HG03095 (cell line): ENCODE data around the gene KIAA1549.

Experiments
- ATAC-seq: cut with Tn5 transposase; IDR thresholded peaks from one replicate; pipeline ENCODE4 v1.9.1; 2021; ENCODE audit warnings: moderate library complexity; ENCODE audit not compliant: unreplicated experiment

KIAA1549 gene

DNA sequence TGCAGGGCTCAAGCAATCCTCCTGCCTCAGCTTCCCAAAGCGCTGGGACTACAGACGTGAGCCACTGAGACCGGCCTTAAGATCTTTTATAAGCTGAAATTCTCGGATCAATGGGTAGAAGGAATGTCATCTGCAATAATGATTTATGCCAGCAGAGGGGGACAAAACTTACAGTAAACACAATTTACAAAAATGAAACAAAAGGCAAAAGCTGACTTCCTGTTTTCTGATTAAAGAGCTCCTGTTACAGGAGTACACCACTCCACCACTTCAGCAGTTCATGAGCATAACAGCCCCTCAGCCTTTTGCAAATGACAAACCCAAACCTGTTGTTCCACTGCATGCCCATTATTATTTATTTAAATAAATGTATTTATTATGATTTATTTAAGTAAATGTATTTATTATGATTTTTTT is 94.7 kb downstream of the KIAA1549 start:
- no peak for ATAC-seq

- ATAC-seq: no peak
Observed at GRCh38 chr7:138885383-138886147, 95.6 kb downstream of the KIAA1549 start.

DNA sequence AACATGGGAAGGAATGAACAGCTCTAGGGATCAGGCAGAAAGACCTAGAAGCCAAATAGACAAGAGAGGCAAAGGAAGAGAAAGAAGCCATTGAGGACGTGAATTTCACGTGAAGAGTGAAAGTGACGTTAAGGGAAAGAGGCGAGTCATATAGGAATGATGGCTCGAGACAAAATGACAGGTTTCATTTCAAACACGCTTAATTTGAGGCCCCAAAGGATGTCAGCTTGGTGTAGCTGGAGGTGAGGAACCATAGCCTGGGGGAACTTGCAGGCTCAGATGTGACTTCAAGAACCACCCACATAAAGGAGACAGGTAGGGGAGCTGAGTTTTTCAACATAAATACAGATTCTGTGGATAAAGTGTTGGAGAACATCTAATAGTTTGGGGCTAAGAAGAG is 98.9 kb downstream of the KIAA1549 start:
- no peak for ATAC-seq

GRCh38 chr7:138881579-138882188 is 99.5 kb downstream of the KIAA1549 start:
- no peak for ATAC-seq

DNA sequence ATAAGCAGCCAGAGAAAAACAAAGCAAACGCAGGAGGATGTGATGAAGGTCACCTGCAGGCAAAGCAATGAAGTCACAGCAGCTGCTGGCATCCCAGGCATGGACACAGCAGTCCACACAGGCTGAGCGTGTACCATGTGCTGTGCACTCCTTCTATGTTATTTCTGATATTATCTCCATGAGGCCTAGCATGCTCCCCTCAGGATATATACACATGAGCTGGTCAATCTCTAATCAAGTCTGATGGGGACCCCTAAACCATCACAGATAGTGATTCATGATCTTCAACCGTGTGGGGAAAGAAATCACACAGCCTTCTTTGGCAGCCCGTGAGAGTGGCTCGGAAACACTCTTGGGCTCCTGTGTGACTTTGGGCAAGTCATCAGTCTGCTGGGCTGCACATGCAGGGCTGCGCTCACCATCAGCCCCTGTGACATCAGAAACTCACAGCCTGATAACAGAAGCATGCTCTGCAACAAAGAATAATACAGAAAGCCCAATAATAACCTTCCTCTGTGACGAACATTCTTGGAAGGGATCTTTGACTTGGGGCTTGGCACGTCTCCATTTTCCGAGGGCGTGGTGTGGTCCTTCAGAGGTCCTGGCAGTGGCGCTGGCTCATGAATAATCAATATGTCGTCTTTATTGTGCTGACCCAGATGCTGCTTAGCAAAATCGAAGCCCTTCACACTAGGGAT is 100.2 kb downstream of the KIAA1549 start:
- no peak for ATAC-seq

DNA sequence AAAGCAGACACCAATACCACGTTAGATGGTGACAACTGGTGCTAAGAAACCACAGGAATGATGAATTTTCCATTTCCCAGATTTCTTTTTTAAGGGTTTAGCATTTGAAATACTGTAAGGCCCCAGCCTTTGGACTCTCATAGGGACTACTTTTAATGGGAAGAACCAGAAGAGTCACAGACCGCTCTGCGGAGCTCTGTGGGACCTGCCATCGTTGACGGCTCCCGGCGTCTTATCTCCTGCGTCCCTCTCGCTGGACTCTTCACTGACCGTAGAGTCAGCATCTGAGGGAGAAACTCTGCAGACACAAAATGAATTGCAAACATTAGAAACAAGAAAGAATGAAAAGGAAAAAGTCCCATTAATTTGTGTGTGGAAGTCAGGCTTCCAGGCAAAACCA is 101.8 kb downstream of the KIAA1549 start:
- no peak for ATAC-seq

- no peak for ATAC-seq
Observed at GRCh38 chr7:138878856-138879255, 102.3 kb downstream of the KIAA1549 start.

- ATAC-seq: no peak
Observed at GRCh38 chr7:138878051-138878450, 103.1 kb downstream of the KIAA1549 start.

GRCh38 chr7:138876326-138876725 is 104.9 kb downstream of the KIAA1549 start:
- no peak for ATAC-seq

- ATAC-seq: no peak
Observed at GRCh38 chr7:138875794-138876193, 105.4 kb downstream of the KIAA1549 start.

DNA sequence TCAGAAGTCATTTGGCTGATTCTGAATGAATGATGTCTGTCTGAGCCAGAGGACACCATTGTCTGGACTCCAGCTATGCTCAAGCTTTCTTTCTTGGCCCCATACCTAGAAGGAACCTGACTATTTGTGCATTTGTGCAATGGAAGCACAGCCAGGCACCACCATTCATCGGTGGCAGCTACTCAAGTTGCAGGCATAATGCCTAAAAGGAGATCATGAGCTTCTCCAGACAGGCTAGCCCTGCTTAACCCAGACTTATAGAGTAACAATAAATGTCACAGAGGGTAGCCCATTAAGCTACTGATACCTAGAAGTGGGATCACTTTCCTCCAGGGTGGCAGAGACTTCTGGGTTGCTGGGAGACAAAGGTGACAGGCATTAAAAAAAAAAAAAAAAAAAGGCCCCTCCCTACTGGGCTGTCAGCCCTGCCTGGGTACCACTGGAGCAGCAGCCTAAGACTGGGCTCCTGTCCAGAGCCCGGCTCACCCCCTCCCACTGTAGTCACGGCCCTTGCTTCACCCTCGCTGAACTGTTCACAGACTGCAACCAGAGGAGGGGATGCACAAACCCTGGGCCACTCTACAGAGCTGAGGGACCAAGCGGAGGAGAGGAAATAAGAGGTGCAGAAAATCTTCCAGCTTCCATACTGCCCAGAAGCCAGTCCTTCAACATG is 107.8 kb downstream of the KIAA1549 start:
- ATAC-seq: no peak

- ATAC-seq: no peak
Observed at GRCh38 chr7:138872576-138872975, 108.6 kb downstream of the KIAA1549 start.

DNA sequence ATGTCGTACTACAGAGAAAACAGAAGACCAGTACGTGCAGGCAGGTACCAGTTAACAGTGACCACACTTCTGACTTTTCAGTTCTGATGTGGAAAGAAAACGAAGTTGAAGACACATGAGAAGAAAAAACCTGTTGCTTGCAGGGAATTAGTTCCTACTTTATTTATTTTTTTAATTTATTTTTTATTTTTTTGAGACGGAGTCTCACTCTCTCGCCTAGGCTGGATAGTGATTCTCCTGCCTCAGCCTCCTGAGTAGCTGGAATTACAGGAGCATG is 109.4 kb downstream of the KIAA1549 start:
- ATAC-seq: no peak

GRCh38 chr7:138871065-138871813 is 110.0 kb downstream of the KIAA1549 start:
- ATAC-seq: no peak

- ATAC-seq: no peak
Observed at GRCh38 chr7:138869353-138869752, 111.8 kb downstream of the KIAA1549 start.

DNA sequence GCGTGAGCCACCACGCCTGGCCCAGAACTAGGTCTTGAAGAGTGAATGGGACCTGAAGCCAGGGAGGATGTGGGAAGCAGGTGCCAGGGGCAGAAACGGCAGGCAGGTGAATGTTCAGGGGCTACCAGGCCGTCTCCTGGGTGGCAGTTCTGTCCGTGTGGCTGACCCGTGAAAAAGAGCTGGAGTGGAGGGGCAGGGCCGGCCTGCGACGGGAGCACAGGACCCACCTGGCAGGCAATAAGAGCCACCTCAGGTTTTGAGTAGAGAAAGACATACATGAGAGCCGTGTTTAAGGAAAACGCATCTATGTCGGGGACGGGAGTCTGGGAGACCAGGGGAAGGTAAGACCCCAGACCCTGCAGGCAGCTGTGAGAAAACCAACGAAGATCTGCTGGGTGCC is 112.5 kb downstream of the KIAA1549 start:
- ATAC-seq: no peak

GRCh38 chr7:138867744-138868143 is 113.4 kb downstream of the KIAA1549 start:
- no peak for ATAC-seq

- ATAC-seq: no peak
Observed at GRCh38 chr7:138866353-138866752, 114.8 kb downstream of the KIAA1549 start.

DNA sequence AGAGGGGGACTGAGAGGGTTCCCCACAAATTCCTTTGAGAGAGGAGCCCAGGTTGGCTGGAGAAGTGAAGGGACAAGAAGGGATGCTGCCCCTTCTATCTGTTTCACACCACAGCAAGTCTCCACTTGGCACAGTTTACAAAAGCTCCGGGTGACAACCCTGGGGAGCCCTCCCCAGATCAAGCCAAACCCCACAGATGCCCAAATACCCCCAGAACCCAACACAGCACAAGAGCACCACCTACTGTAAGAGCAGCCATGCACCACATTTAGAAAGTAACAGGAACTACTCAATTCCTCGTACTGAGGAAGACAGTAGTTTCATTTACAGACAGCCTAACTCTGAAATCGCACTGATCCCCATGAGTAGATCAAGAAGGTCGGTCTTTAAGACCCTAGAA is 115.3 kb downstream of the KIAA1549 start:
- ATAC-seq: no peak

GRCh38 chr7:138864667-138865066 is 116.5 kb downstream of the KIAA1549 start:
- ATAC-seq: no peak

DNA sequence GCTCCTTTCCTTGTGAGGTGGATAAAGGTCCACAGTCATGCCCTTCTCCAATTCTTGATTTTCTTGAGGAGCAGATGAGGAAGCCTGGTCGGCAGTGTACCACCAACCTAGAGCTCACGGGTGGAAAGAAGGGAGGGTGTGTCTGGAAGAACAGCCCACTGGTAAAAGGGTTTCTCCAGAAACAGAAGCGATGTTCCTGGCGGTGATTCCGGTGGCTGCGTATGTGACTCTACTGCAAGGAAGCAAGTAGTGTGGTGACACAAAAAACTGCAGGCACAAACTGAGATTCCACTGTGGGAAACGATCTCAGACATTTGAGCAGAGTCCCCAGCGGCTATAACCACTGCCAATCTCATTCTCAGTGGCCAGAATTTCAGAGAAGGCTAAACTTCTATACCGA is 117.3 kb downstream of the KIAA1549 start:
- ATAC-seq: no peak
